ENCODE results near the gene SHCBP1. TPM values are rescaled to one million over a fixed set of nuclear protein-coding genes. Genes with fewer than 3 reads are reported as not detected.
A peak's percentile ranks its signal among the peaks of the same experiment; 100 is the strongest.
"Not testable (repeated sequence)": the region's sequence is repeated elsewhere in the genome, so short reads cannot be mapped to it uniquely, and the experiment has no call there.

Gene SHCBP1
- total RNA-seq: 1.1 TPM
- long read RNA-seq, partial matches to known transcripts: 0 of 1 reads
- long read RNA-seq, other reads (novel, unspliced or antisense): 0 of 1 reads

GRCh38 chr16:46621006-46621933 is at the start of gene SHCBP1:
SHCBP1 (minus strand) TSS chr16:46621379; CDS start chr16:46621359, 20 bp downstream.
- DNase-seq: peak; percentile 88
- ATAC-seq: peak; percentile 87
- intact Hi-C loops (cut with micrococcal nuclease): no loop called here

- intact Hi-C loops (cut with micrococcal nuclease): no loop called here
- no peak for ATAC-seq
- DNase-seq: no peak
These were observed 40.9 kb upstream of the SHCBP1 start for GRCh38 chr16:46662123-46662522.

GRCh38 chr16:46658925-46659324 is 37.7 kb upstream of the SHCBP1 start:
- intact Hi-C loops (cut with micrococcal nuclease): no loop called here
- ATAC-seq (peak; percentile 77), DNase-seq (no peak)

GRCh38 chr16:46651305-46651704 is 30.1 kb upstream of the SHCBP1 start:
- ATAC-seq (no peak), DNase-seq (no peak)
- intact Hi-C loops (cut with micrococcal nuclease): no loop called here

- ATAC-seq: peak; percentile 84
- intact Hi-C loops (cut with micrococcal nuclease): no loop called here
- DNase-seq: no peak
These were observed 29.1 kb upstream of the SHCBP1 start for GRCh38 chr16:46650254-46650623.

- ATAC-seq (peak; percentile 91), DNase-seq (peak; percentile 77)
- intact Hi-C loops (cut with micrococcal nuclease): no loop called here
These were observed 28.5 kb upstream of the SHCBP1 start for GRCh38 chr16:46649588-46650253.

GRCh38 chr16:46648656-46649055 is 27.5 kb upstream of the SHCBP1 start:
- DNase-seq (no peak), ATAC-seq (no peak)
- intact Hi-C loops (cut with micrococcal nuclease): no loop called here

- ATAC-seq (no peak), DNase-seq (no peak)
- intact Hi-C loops (cut with micrococcal nuclease): no loop called here
These were observed 18.1 kb upstream of the SHCBP1 start for GRCh38 chr16:46638947-46639925.

- no peak for ATAC-seq
- DNase-seq: no peak
These were observed 11.9 kb upstream of the SHCBP1 start for GRCh38 chr16:46632778-46633733.

GRCh38 chr16:46629331-46630219 is 8.4 kb upstream of the SHCBP1 start:
- intact Hi-C loops (cut with micrococcal nuclease): no loop called here
- no peak for DNase-seq
- ATAC-seq: peak; percentile 47

More at GRCh38 chr16:46632778-46633733, 11.9 kb upstream of the SHCBP1 start:
- intact Hi-C loops (cut with micrococcal nuclease): no loop called here

- intact Hi-C loops (cut with micrococcal nuclease): no loop called here
- DNase-seq (no peak), ATAC-seq (no peak)
These were observed 6.6 kb upstream of the SHCBP1 start for GRCh38 chr16:46627746-46628145.

- ATAC-seq; DNase-seq; intact Hi-C loops (cut with micrococcal nuclease): not testable (repeated sequence)
These were observed 5.5 kb upstream of the SHCBP1 start for GRCh38 chr16:46626681-46627080.

GRCh38 chr16:46624862-46625261 is 3.7 kb upstream of the SHCBP1 start:
- DNase-seq; intact Hi-C loops (cut with micrococcal nuclease); ATAC-seq: not testable (repeated sequence)

GRCh38 chr16:46623707-46624106 is 2.5 kb upstream of the SHCBP1 start:
- peak; percentile 70 for ATAC-seq
- DNase-seq; intact Hi-C loops (cut with micrococcal nuclease): not testable (repeated sequence)

- DNase-seq; intact Hi-C loops (cut with micrococcal nuclease): not testable (repeated sequence)
- ATAC-seq: peak; percentile 70
These were observed 2.1 kb upstream of the SHCBP1 start for GRCh38 chr16:46623246-46623645.

GRCh38 chr16:46621934-46622676 is 926 bp upstream of the SHCBP1 start:
- intact Hi-C loops (cut with micrococcal nuclease): no loop called here
- no peak for ATAC-seq
- DNase-seq: no peak
